GM19193 (cell line): ENCODE data around the gene OXER1.

ENCODE experiments used
- POLR2A ChIP-seq: IDR thresholded peaks from 4 replicates; pipeline ENCODE4 v1.6.1; 2011; ENCODE audit not compliant: insufficient read depth, insufficient read length; ENCODE audit errors: extremely low read depth

Gene OXER1

DNA sequence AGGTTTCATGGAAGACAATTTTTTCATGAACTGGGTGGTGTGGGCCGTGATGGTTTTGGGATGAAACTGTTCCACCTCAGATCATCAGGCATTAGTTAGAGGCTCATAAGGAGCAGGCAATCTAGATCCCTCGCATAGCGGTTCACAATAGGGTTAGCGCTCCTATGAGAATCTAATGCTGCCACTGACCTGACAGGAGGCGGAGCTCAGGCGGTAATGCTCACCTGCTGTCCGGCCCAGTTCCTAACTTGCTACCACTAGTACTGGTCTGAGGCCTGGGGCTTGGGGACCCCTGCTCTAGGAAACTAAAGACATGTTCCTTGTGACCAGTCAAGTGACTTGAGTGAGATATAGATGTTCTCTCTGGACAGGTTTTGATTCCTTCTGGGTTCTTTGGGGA lies 49.2 kb downstream of the OXER1 start:
- no peak for TF ChIP-seq POLR2A

- no peak for TF ChIP-seq POLR2A
Observed at GRCh38 chr2:42713920-42714319, 50.0 kb downstream of the OXER1 start.

DNA sequence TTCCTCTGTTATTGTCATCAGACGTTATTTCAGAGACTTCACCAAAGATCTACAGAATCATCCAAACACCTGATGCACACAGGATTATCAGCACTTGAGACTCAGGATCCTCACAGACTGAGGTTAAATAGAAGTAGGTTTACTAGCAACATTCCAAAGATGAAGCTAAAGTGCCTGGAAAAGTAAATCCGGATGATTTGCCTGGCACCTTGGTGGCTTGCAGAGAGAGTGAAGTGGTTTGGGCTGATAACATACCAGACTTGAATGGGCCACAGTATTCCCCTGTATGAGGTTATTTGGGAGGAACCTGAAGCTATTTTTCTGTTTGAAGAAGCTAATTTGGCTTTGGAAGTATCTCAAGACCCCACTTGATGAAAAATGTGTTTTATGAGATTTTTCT lies 51.0 kb downstream of the OXER1 start:
- TF ChIP-seq POLR2A = no peak
